NCI-H1092 (cell line): ENCODE measurements around the gene ZFPM1.
A peak's percentile ranks its signal among the peaks of the same experiment; 100 is the strongest.
"Not testable (repeated sequence)": the region's sequence is repeated elsewhere in the genome, so short reads cannot be mapped to it uniquely, and the experiment has no call there.

Source experiments
- DNase-seq: peaks from one replicate; lab custom pipeline; 2025; lab: John Stamatoyannopoulos, UW

Gene ZFPM1

DNA sequence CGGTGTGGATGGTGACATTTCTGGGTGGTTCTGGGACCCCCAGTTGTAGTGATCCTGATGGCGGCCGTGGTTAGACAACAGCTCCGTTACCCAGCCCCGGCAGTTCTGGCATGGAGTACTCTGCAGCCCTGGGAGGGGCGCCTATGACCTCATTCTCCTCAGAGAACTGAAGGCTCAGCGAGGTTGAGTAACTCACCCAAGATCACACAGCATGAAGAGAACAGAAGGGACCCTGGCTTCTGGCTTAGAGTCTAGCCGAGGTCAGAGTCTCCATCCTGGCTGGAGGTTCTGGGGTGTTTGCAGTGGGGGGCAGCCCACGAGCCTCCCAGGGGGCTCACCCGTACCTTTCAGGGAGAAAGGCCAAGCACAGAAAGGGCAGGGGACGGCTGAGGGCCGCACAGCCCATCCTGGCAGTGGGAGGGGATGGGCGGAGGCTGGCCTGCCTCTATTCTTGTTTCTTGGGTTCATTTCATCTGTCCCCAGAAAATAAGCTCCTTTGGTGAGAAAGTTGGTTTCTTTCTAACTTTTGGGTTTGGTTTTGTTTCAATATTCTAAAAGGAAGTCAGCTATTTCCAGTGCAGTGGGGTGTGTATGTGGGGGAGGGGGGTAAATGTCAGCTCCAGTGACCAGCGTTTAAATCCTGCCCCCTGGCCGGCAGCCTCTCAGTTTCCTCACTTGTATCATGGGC lies 13.2 kb downstream of the ZFPM1 start:
- DNase-seq, result no peak

GRCh38 chr16:88466949-88467348 lies 13.9 kb downstream of the ZFPM1 start:
- DNase-seq, result no peak

GRCh38 chr16:88467541-88467944 lies 14.5 kb downstream of the ZFPM1 start:
- no peak for DNase-seq

- peak; percentile 21 for DNase-seq
These were observed 15.4 kb downstream of the ZFPM1 start for GRCh38 chr16:88468275-88469129.

GRCh38 chr16:88469615-88470395 lies 16.7 kb downstream of the ZFPM1 start:
- no peak for DNase-seq

DNA sequence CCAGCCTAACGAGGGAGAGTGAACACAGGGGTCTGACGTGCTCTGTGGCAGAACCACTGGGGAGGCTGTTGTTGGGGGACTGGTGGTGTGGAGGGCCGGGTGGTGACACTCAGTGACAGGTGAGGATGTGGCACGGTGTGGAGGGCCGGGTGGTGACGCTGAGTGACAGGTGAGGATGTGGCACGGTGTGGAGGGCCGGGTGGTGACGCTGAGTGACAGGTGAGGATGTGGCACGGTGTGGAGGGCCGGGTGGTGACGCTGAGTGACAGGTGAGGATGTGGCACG lies 17.3 kb downstream of the ZFPM1 start:
- DNase-seq, result not testable (repeated sequence)

DNA sequence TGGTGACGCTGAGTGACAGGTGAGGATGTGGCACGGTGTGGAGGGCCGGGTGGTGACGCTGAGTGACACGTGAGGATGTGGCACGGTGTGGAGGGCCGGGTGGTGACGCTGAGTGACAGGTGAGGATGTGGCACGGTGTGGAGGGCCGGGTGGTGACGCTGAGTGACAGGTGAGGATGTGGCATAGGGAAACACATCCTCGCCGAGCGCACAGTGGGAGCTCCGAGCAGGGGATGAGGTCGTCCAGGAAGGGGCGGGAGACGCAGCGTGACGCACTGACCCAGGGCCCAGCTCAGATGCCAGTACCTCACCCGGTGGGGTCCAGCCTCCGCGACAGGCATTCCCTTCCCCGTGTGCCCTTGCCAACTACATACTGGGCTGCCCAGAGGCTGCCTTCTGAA lies 17.6 kb downstream of the ZFPM1 start:
- DNase-seq, result not testable (repeated sequence)

DNA sequence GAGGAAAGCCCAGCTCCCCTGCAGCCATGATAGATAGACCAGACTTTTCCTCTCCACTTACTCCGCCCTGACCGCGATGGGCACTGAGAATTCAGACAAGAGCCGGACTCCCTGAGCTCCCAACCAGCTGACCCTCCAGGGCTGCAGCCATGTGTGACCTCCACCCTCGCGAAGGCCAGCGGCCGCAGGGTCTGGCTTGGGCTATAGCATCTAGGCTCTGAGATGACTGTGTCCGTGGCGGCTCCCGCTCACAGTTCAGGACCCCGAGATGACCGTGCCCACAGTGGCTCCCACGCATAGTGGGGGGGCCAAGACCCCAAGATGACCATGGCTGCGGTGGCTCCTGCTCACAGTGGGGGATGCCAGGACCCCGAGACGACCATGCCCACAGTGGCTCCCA lies 18.0 kb downstream of the ZFPM1 start:
- DNase-seq, result no peak

DNA sequence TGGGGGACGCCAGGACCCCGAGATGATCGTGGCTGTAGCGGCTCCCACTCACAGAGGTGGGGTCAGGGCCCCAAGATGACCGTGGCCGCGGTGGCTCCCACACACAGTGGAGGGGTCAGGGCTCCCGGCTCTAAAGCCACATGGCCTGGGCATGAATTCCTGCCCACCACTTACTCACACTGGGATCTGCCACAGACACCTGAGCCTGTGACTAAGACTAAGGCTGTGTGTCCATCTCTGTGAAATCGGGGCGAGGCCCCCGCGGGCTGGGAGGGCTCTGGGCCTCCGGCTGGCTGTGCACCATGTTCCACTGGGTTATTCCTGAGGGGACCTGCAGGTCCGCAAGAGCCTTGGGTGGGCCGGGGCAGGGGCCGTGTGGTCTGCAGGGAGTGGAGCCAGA lies 18.5 kb downstream of the ZFPM1 start:
- no peak for DNase-seq

DNA sequence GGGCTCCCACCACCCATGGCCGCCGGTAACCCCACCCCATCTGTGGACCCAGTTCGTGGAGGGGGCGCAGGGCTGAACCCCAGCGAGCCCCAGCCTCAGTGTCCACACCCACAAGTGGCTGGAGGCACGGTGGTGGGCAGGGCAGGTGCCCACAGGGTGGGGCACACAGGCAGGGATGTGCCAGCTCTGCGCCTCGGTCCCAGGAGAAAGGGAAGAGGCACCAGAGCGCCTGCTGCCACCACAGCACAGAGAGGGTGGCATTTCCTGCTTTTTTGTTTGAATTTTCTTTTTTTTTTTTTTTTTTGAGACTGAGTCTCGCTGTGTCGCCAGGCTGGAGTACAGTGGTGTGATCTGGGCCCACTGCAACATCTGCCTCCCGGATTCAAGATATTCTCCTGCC lies 19.0 kb downstream of the ZFPM1 start:
- DNase-seq, result no peak

GRCh38 chr16:88472637-88473205 lies 19.6 kb downstream of the ZFPM1 start:
- no peak for DNase-seq

DNA sequence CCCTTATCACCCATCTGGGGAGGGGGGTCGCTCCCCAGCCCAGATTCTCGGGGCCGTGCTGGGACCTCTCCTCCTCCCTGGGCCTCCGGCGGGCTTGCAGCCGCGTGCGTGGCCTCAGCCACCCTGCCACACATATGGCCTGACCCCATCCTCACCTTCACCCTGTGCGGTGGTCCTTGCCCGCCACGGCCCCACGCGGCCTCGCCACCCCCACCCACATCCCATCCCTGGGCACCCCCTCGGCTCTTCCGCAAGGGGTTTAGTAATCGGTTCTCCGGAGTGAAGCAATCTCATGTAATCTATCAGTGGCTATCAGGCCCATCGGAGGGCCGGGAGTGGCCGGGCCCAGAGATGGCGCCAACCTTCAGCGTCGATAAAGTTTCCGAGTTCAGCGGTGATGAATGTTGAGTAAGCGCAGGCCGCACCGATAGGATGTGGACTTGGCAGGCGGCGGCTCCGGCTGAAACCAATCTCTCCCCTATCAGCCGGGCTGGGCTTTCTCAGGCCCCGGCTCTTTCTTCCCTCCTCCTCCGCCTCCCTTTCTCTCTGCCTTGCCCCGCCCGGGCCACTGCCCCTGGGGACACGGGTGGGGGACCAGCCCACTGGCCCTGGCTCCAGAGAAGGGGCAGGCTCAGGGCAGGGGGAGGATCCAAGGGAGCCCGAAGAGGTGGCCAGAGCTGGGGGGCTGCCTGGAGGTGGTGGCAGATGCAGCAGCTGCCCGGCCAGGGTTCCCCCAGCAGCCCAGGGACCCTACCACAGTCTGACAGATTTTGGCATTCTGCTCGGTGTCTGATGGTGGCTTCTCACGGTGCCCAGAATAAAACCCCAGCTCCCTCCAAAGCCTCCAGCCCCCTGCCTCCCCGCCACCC lies 20.8 kb downstream of the ZFPM1 start:
- no peak for DNase-seq

DNA sequence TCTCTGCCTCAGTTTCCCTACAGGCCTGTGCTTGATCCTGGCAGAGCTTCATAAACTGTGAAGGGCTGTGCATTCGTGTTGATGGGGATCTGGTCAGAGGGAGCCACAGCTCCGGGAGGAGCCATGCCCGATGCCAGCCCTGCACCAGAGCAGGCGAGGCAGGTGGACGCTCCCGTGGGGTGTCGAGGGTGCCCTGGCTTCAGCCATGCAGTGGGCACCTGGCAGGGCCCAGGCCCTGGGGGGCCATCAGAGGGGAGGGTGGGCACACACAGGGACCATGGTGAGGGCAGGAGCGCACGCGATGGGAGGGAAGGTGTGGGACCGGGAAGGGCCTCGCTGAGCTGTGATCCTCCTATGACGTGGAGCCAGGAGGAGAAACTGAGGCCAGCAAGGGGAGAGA lies 22.0 kb downstream of the ZFPM1 start:
- DNase-seq, result no peak

GRCh38 chr16:88476203-88476602 lies 23.1 kb downstream of the ZFPM1 start:
- DNase-seq, result no peak

DNA sequence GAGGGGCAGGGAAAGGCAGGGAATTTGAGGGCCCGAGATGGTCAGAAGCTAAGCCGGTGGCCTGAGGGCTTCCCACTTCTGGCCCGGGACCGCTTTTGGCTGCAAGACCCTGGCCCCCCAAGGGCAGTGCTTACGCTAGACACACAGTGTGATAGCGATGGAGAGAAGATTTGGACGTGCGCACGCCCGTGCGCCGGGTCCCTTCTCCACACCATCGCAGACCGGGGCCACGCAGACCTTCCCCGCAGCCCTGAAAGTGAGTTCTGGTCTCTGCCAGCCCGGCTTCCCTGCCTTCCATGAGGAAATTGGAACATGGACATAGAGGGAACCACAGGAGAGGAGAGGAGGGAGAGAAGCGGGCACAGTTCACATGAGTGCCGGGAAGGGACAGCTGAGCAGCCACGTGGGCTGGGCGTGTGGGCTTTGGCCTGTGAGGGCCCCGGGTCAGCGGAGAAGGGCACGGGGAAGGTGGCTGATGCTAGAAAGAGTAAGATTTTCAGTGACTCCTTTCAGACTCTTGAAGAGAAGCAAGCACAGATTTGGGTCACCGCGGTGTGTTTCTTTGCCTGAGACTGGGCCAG lies 23.8 kb downstream of the ZFPM1 start:
- no peak for DNase-seq

GRCh38 chr16:88477631-88478519 lies 24.8 kb downstream of the ZFPM1 start:
- no peak for DNase-seq

- no peak for DNase-seq
These were observed 26.1 kb downstream of the ZFPM1 start for GRCh38 chr16:88478889-88479792.

DNA sequence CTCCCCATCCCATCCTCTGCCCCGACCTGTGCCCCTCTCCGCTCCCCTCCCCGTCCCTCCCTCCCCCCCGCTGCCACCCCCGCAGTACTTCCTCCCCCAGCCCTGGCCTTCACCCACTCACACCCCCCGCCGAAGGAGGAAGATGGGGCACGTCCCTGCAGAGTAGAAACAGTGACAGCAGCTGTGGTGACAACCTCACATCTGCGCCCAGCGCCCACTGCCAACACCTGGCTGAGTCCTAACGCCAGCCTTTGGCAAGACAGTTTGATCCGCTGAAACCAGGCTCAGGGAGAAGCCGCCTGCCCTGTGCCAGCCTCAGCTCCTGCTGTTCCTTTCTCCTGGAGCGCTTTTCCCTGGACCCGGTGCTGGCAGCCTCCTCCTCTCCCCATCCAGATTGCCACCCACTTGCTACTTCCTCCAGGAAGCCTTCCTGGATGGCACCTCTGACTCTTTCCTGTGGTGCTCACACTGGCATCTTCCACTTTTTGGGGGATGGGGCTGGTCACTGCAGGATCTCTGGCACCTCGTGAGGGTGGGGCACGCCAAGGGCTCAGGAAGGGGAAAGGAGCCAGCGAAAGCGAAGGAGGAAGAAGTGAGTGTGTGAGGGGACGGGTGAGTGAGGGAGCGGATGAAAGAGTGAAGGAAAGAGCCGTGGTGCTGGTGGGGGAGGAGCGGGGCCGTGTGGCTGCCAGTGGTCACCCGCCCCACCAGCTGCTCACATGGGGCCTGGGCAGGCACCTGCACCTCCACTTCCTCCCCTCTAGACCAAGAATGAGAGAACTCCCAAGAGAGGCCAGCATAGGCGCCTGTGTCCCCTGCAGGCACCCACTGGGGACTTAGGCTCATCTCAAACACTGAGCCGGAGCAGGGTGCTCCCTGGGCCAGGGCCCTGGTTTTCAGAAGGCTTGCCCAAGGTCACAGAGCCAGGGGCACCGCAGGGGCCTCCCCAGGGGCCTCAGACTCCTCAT lies 27.0 kb downstream of the ZFPM1 start:
- no peak for DNase-seq
